GM15510 (cell line): ENCODE measurements around the gene TOMM34.
A peak's percentile ranks its signal among the peaks of the same experiment; 100 is the strongest.

Source experiments
- POLR2A ChIP-seq: IDR thresholded peaks from 3 replicates; pipeline ENCODE4 v1.6.1; 2011; ENCODE audit warnings: borderline replicate concordance; ENCODE audit not compliant: insufficient read length; ENCODE audit errors: extremely low read depth

TOMM34 gene, protein sequence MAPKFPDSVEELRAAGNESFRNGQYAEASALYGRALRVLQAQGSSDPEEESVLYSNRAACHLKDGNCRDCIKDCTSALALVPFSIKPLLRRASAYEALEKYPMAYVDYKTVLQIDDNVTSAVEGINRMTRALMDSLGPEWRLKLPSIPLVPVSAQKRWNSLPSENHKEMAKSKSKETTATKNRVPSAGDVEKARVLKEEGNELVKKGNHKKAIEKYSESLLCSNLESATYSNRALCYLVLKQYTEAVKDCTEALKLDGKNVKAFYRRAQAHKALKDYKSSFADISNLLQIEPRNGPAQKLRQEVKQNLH

DNA sequence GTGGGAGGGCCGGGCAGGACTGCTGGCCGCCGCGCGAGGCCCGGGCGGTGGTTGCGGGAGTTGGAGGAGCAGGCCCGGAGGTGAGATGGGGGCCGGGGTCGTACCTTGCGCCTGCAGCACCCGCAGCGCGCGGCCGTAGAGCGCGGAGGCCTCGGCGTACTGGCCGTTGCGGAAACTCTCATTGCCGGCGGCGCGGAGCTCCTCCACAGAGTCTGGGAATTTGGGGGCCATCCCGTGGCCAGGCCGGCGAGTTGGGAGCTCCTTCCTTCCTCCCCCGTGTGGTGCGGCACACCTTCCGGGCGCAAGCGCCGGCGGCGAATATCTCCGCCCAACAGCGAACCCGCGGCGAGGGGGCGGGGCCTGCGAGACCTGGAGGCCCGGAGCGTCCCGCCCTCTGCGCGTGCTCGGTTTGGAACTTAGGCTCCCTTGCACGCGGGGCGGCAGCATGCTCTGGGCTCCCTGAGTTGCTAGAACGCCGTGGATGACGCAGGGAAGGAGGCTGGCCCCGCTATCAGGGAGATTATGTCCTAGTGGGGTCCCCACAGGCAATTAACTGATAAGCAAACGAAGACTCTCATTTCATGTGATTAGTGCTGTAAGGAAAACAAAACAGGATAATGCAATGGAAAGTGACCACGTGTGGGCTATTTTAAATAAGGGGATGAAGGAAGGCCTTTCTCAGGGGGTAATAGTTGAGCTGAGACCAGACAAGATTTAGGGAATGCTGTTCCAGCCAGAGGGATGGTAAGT lies at the start of gene TOMM34:
TOMM34 (minus strand) TSS at position 295 of the 750 bp plus-strand sequence; CDS start at position 231, 64 bp downstream.
- peak; percentile 75 for TF ChIP-seq POLR2A

DNA sequence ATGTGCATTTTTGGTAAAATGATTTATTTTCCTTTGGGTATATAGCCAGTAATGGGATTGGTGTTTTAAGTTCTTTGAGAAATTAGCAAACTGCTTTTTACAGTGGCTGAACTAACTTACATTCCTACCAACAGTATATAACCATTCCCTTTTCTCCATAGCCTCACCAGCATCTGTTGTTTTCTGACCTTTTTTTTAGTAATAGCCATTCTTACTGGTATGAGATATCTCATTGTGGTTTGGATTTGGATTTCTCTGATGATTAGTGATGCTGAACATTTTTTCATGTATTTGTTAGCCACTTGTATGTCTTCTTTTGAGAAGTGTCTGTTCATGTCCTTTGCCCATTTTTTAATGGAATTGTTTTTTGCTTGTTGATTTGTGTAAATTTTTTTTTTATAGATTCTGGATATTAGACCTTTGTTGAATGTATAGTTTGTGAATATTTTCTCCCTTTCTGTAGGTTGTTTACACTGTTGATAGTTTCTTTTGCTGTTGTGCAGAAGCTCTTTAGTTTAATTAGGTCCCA lies 48.4 kb upstream of the TOMM34 start:
- TF ChIP-seq POLR2A = no peak

DNA sequence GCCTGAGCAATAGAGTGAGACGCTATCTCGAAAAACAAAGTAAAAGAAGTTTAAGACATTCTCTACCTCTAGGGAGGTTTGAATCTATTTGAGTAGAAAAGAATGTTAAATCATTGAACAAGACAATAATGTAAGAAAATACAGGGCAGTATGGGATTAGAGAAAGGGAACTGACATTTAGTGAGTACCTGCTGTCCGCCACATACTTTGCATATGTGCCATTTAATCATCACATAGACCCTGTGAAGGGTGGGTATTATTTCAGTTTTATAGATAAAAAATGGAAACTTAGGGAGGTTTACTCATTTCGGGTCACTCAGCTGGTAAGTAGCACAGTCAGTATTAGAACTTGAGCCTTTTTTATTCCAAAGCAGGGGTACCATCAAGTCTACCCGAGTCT lies 37.5 kb upstream of the TOMM34 start:
- TF ChIP-seq POLR2A = no peak

DNA sequence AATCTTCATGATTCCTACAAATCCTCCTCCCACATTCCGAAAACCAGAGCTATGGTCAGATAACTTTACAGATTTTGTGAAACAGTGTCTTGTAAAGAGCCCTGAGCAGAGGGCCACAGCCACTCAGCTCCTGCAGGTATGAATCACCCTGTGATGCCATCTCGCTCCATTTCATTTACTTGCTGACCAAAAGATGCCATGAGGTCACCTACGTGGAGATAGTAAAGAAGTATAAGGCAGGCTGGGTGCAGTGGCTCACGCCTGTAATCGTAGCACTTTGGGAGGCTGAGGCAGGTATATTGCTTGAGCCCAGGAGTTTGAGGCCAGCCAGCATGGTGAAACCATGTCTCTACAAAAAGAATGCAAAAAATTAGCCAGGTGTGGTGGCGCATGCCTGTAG lies 37.0 kb upstream of the TOMM34 start:
- no peak for TF ChIP-seq POLR2A

DNA sequence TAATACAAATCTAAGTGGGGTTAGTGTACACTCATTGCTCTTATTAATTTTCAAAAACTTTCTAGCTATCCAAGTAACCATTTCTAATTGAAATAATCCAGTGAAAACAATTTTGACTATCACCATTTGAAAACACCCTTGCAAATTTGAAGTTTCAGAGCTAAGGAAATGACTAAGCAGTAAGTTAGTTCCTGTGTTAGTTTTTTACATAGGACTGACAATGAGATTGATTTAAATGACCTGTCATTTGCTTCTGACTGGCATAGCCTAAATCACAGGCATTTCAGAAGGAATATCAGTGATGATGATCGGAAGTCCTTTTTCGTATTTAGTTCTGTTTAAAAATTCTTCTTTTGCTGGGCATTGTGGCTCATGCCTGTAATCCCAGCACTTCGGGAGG lies 33.1 kb upstream of the TOMM34 start:
- TF ChIP-seq POLR2A = no peak

DNA sequence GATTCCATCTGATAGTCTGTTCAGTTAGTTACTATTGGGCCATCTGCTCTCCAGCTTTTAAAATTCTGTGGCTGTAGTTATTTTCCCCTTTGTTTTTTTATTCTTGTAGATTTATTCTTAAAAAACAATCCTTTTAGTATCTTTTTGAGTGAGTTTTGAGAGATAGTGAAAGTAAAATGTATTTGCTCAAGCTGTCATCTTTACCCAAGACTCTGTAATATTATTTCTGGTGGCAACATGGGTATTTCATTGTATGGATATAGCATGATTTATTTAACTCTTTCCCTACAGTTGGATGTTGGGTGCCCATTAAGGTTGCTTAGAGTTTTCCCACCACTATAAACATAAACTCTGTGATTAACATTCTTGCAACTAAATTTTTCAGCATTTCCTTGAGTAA lies 30.8 kb upstream of the TOMM34 start:
- TF ChIP-seq POLR2A = no peak

DNA sequence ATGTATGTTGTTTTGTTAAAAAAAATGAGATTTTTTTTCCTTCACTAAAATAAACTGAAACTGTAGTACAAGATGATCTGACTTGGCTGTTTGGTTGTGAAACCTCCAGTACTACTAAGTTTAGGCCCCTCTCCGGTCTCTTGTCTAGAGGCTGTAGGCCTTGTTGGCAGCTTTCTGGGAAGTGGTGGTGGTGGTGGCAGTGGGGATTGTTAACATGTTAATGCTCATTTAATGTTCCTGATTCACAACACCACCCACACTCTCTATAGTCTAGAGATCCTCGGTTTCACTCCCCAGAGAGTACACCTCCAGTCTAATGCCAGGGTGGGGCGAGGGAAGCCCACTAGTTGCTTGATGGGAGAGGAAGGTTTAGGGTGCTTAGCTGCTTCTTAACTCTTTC lies 30.2 kb upstream of the TOMM34 start:
- no peak for TF ChIP-seq POLR2A

DNA sequence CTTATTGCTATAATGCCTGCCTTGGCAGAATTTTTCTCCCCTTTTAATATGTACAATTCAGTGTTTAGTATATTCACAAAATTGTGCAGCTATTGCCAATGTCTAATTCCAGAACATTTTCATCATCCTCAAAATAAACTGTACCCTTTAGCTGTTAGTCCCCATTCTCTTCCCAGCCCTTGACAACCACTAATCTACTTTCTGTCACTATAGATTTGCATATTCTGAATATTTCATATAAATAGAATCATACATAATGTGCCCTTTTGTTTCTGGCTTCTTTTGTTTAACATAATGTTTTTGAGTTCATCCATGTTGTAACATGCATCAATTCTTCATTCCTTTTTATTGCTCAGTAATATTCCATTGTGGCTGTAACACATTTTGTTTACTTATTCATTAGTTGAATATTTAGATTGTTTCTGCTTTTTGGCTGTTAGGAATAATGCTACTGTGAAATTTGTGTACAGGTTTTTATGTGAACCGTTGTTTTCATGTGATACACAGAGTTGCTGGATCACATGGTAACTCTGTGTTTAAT lies 28.5 kb upstream of the TOMM34 start:
- no peak for TF ChIP-seq POLR2A

DNA sequence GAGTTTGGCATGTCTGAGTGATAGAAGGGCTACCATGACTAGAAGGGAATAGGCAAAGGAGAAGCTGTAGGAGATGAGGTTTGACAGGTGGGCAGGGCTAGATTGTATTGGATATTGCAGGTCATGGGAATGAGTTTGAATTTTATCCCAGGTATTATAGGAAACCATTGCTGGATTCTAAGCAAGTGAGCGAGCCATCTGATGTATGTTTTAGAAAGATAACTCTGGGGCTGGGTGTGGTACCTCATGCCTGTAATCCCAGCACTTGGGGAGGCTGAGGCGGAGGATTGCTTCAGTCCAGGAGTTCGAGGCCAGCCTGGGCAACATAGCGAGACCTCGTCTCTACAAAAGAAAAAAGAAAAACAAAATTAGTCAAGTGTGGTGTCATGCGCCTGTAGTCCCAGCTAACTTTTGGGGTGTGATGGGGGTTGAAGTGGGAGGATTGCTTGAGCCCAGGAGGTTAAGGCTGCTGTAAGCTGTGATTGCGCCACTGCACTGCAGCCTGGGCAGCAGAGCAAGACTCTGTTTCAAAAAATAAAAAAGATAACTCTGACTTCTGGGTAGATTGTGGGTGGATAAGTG lies 23.0 kb upstream of the TOMM34 start:
- no peak for TF ChIP-seq POLR2A

DNA sequence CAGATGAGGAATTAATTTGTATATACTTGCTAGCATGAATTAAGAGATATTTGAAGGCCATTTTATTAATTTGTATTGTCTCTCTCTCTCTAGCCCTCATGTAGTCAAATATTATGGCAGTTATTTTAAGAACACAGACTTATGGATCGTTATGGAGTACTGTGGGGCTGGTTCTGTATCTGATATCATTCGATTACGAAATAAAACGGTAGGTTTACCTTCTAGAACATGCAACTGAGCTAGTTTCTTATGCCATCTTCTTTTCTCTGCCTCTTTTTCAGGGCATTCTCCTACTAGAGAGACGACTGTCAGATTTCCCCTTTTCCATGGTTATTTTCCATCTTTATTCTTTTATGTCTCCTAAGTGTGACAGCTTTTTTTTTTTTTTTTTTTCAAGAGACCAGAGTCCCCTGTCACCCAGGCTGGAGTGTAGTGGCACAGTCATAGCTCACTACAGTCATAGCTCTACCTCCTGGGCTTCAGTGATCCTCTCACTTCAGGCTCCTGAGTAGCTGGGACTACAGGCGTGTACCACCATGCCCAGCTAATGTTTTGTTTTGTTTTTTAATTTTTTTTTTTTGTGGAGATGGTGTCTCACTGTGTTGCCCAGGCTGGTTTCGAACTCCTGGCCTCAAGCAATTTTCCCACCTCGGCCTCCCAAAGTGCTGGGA lies 21.7 kb upstream of the TOMM34 start:
- TF ChIP-seq POLR2A = no peak

DNA sequence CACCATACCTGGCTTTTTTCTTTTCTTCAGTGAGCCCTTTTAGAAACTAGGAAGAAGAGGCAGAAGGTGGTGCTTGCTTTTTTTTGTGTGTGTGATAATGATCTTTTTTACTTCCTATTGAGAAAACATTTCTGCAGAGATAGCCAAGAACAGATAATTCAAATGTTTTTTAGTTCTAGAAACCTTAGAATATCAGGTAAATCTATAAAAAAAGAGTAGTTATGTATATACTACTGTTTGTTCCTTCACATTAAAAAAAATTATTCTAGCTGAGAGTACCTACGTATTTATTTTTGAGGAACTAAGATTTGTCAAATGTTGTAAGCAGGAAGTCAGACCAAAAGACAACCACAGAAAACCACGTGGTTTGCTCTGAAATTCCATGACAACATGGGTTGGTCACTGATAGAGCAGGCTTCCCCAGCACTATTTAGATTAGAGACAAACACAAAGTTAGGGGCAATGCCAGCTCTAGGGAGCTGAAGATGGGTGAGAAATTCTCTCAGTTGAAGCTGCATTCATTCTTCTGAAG lies 19.0 kb upstream of the TOMM34 start:
- no peak for TF ChIP-seq POLR2A

DNA sequence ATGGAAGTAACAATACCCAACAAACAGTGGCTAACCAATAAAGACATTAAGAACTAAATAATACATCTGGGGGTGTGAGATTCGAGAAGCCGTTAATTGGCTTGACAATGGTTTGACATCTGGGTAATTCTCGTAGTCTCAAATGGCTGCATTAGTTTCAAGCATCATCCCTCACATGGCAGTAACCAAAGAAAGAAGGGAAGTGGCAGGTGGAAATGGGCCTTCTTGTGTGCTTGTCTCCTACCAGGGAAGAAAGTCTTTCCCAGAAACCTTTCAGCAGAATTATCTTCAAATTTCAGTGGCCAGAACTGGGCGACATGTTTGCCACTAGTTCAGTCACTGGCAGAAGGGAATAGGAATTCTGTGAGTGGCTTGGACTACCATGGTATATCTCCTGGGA lies 16.5 kb upstream of the TOMM34 start:
- no peak for TF ChIP-seq POLR2A

DNA sequence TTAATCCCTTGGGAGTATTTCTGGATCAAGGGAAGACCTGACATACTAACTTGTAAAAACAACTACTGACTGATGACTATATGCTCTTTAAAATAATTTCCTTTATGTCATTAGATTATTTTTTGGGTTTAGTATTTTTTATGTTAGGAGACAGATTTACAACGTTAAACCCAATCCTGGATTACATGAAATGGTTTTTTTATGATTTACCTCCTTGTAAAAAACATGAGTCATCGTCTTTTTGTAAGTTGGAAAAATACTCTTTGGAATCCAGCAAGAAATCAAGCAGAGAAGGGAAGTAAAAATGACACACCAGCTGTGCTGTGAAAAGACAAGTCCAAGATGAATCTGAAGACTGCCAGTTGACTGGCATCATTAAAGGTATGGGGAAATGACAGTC lies 12.9 kb upstream of the TOMM34 start:
- no peak for TF ChIP-seq POLR2A

DNA sequence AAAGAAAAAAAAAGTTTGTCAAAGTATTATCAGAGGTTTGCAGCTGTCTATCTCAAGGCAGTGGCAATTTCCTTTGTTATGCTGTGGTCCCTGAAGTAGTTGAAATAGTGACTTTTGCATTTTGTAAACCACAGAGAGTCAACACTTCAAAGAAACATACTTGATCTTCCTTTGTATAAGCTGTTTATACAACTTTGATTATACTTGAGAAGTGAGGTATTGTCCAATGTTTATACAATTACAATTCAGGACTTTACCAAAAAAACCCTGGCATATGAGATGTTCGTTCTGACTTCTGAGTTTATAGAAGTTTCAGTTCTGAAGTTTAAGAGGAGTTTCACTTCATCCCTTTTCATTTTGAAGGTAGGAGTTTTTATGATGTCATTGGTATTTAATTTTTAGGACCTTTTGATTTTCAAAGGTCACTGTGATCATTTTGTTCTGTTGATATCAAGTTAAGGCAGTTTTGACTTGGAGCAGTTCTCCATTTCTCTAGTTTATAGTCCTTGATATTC lies 10.1 kb upstream of the TOMM34 start:
- no peak for TF ChIP-seq POLR2A
